B cell (primary cell): Measurements from ENCODE around the gene CALR. TPM values are rescaled to one million over a fixed set of nuclear protein-coding genes. Genes with fewer than 3 reads are reported as not detected.
A peak's percentile ranks its signal among the peaks of the same experiment; 100 is the strongest.

Experiments
- ATAC-seq: fragments of 200-7000 bp; cut with Tn5 transposase; one replicate; pipeline ENCODE4 v1.10.0; 2021; ENCODE audit warnings: low read depth, mild to moderate bottlenecking, moderate number of reproducible peaks, moderate library complexity
- CTCF ChIA-PET: fragments of 350-600 bp; sonication (Branson Sonifier 250); formaldehyde crosslinking; loops from one replicate; lab custom pipeline; 2021; ENCODE audit warnings: antibody characterized with exemption, inconsistent platforms; lab: Charles Lee
- POLR2A ChIA-PET: fragments of 350-600 bp; sonication (Branson Sonifier 250); formaldehyde crosslinking; loops from one replicate; lab custom pipeline; 2021; ENCODE audit warnings: antibody characterized with exemption; lab: Charles Lee
- DNase-seq: peaks from one replicate; pipeline ENCODE4 v3.0.0; 2013
- H2AFZ ChIP-seq: 2 replicates; pipeline ENCODE4 v1.6.1; 2012; ENCODE audit warnings: mild to moderate bottlenecking, low read depth, low read length; ENCODE audit not compliant: insufficient read depth, poor library complexity, severe bottlenecking
- H3K27ac ChIP-seq, 2 donors: 1 replicate in 1 of 2; 2 replicates in 1 of 2; pipeline ENCODE4 v1.5.1; 2012 to 2013; ENCODE audit warnings: low read length in 2 of 2, mild to moderate bottlenecking in 2 of 2, moderate library complexity in 1 of 2
- H3K27me3 ChIP-seq, 4 experiments: fragments of 200-600 bp in 1 of 4; sonication (generic) in 1 of 4; replicated peaks in 1 of 4; 1 replicate in 2 of 4; 2 replicates in 2 of 4; pipeline versions ENCODE4 v1.6.1 to v1.7.0; 2013 to 2016; ENCODE audit warnings: low read length in 3 of 4, mild to moderate bottlenecking in 2 of 4, mixed read lengths in 1 of 4, moderate library complexity in 1 of 4; ENCODE audit not compliant: insufficient read depth in 4 of 4, control insufficient read depth in 3 of 4; ENCODE audit errors: control extremely low read depth in 1 of 4
- H3K36me3 ChIP-seq, 2 experiments: replicated peaks in 1 of 2; 1 replicate in 1 of 2; 2 replicates in 1 of 2; pipeline versions ENCODE4 v1.6.1 to v1.7.1; 2013; ENCODE audit warnings: low read length in 1 of 2; ENCODE audit not compliant: insufficient read depth in 2 of 2, control insufficient read depth in 1 of 2; ENCODE audit errors: control extremely low read depth in 1 of 2, extremely low read depth in 1 of 2
- H3K4me1 ChIP-seq, 2 donors: fragments of 200-600 bp in 1 of 2; sonication (generic) in 1 of 2; 1 replicate in 1 of 2; 2 replicates in 1 of 2; pipeline versions ENCODE4 v1.5.1 to v1.6.1; 2013 to 2017; ENCODE audit warnings: low read length in 2 of 2; ENCODE audit not compliant: control insufficient read depth in 2 of 2, insufficient read depth in 2 of 2
- H3K4me2 ChIP-seq: replicated peaks from 2 replicates; pipeline ENCODE3; 2012; ENCODE audit warnings: mild to moderate bottlenecking, low read depth, low read length; ENCODE audit not compliant: poor library complexity, severe bottlenecking
- H3K4me3 ChIP-seq, 5 experiments: fragments of 200-600 bp in 1 of 5; sonication (generic) in 1 of 5; 1 replicate in 3 of 5; 2 replicates in 2 of 5; pipeline versions ENCODE4 v1.5.1 to v1.7.0; 2011 to 2016; ENCODE audit warnings: low read length in 4 of 5, mild to moderate bottlenecking in 4 of 5, low read depth in 2 of 5, control low read depth in 1 of 5, moderate library complexity in 1 of 5; ENCODE audit not compliant: insufficient read depth in 1 of 5; ENCODE audit errors: control extremely low read depth in 1 of 5, extremely low read depth in 1 of 5
- H3K79me2 ChIP-seq: fragments of 200-600 bp; sonication (generic); one replicate; pipeline ENCODE4 v1.6.0; 2016; ENCODE audit warnings: low read length; ENCODE audit not compliant: control insufficient read depth, insufficient read depth
- H3K9ac ChIP-seq: fragments of 200-600 bp; sonication (generic); 2 replicates; pipeline ENCODE4 v1.6.1; 2017; ENCODE audit warnings: mild to moderate bottlenecking, low read length, moderate library complexity
- H3K9me3 ChIP-seq, 3 donors: one replicate each; pipeline versions ENCODE4 v1.6.1 to v1.7.1; 2013; ENCODE audit warnings: low read length in 2 of 3; ENCODE audit not compliant: control insufficient read depth in 2 of 3, insufficient read depth in 1 of 3; ENCODE audit errors: control extremely low read depth in 1 of 3
- H4K20me1 ChIP-seq: 2 replicates; pipeline ENCODE4 v1.6.0; 2012; ENCODE audit warnings: mild to moderate bottlenecking, low read length; ENCODE audit not compliant: insufficient read depth, control insufficient read depth, poor library complexity, severe bottlenecking
- H3K27ac Mint-ChIP-seq: one replicate; pipeline ENCODE4 v1.8.0; 2021; ENCODE audit warnings: mixed read lengths
- H3K27me3 Mint-ChIP-seq: one replicate; pipeline ENCODE4 v1.8.0; 2021; ENCODE audit warnings: mixed read lengths
- H3K4me1 Mint-ChIP-seq: one replicate; pipeline ENCODE4 v1.8.0; 2021; ENCODE audit warnings: mixed read lengths
- H3K4me3 Mint-ChIP-seq: one replicate; pipeline ENCODE4 v1.8.0; 2021; ENCODE audit warnings: mixed read lengths
- H3K9me3 Mint-ChIP-seq: one replicate; pipeline ENCODE4 v1.8.0; 2022; ENCODE audit warnings: mixed read lengths; ENCODE audit not compliant: insufficient read depth
- EZH2 ChIP-seq: IDR thresholded peaks from 2 replicates; pipeline ENCODE4 v1.6.1; 2012; ENCODE audit warnings: borderline replicate concordance, low read depth, mild to moderate bottlenecking, moderate library complexity, low read length; ENCODE audit not compliant: insufficient read depth, poor library complexity, severe bottlenecking
- WGBS: methylation state at CpG from one replicate; pipeline ENCODE4 v1.1.5; 2013; ENCODE audit warnings: missing lambda C conversion rate; ENCODE audit not compliant: insufficient coverage; 5-methylcytosine and 5-hydroxymethylcytosine counted together
- intact Hi-C: fragments of 100-400 bp; cut with micrococcal nuclease; formaldehyde crosslinking; loops from one replicate; pipeline ENCODE4 v1.10.0; 2022
- polyA plus RNA-seq: library from polyadenylated mRNA; depleted of rRNA; stranded (reverse); fragments of >200 nt; gene quantifications from 2 replicates; pipeline ENCODE4 v1.2.3, GENCODE V29; 2012
- total RNA-seq, 2 donors: library from RNA; stranded (reverse); fragments of 120-200 nt in 1 of 2; gene quantifications; 1 replicate in 1 of 2; 2 replicates in 1 of 2; pipeline versions ENCODE4 v1.2.3 to v1.2.4, GENCODE V29; 2013 to 2022
- TF ChIP-seq, protein P1 (sequence below): fragments of 200-600 bp; IDR thresholded peaks from one replicate; pipeline ENCODE4 v1.8.0; 2022; ENCODE audit warnings: antibody characterized with exemption, mild to moderate bottlenecking

The CALR gene
- total and polyA plus RNA-seq, 2 donors (not counting 1 experiment from before 2014, with no cell fraction given): 214 to 385 TPM

GRCh38 chr19:12932392-12933286 is 5.8 kb upstream of the CALR start:
- intact Hi-C loops: loop anchor here (1.0 kb wide), 2 partner anchors 13 to 41 kb away; partner anchors contain the start of genes GCDH and RAD23A
- CTCF ChIA-PET: interaction anchor here (0.6 to 2.9 kb wide), 8 partner anchors 12 to 166 kb away, joined by 3 to 9 read pairs (median 4); no protein-coding TSS in a partner anchor
- H3K36me3 ChIP-seq: peaks cover 5 to 29% of the 10 kb centered on the region in 2 experiments
- POLR2A ChIA-PET: interaction anchor here (0.6 to 1.5 kb wide), 5 partner anchors 8 to 175 kb away, joined by 3 to 7 read pairs (median 4); partner anchors contain the start of gene SYCE2
- no peak for TF ChIP-seq EZH2
- TF ChIP-seq, protein P1, sequence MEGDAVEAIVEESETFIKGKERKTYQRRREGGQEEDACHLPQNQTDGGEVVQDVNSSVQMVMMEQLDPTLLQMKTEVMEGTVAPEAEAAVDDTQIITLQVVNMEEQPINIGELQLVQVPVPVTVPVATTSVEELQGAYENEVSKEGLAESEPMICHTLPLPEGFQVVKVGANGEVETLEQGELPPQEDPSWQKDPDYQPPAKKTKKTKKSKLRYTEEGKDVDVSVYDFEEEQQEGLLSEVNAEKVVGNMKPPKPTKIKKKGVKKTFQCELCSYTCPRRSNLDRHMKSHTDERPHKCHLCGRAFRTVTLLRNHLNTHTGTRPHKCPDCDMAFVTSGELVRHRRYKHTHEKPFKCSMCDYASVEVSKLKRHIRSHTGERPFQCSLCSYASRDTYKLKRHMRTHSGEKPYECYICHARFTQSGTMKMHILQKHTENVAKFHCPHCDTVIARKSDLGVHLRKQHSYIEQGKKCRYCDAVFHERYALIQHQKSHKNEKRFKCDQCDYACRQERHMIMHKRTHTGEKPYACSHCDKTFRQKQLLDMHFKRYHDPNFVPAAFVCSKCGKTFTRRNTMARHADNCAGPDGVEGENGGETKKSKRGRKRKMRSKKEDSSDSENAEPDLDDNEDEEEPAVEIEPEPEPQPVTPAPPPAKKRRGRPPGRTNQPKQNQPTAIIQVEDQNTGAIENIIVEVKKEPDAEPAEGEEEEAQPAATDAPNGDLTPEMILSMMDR: no peak
- peaks cover 29% of the 10 kb centered on the region for H4K20me1 ChIP-seq
- no peaks in the 10 kb centered on the region for H3K27me3 ChIP-seq
- H3K4me3 ChIP-seq: peak overlapping the region; percentile 73 to 94 (median 88)
- DNase-seq (no peak), ATAC-seq (no peak)
- H3K27me3 Mint-ChIP-seq: no peaks in the 10 kb centered on the region
- peak overlapping the region in 1 of 2 donors; percentile 73 for H3K27ac ChIP-seq
- peaks cover 34% of the 10 kb centered on the region for H3K4me1 Mint-ChIP-seq
- H3K9me3 Mint-ChIP-seq: no peaks in the 10 kb centered on the region
- peak overlapping the region; percentile 83 for H3K27ac Mint-ChIP-seq
- peak overlapping the region; percentile 86 for H3K4me2 ChIP-seq
- no peaks in the 10 kb centered on the region for H3K9me3 ChIP-seq
- H3K4me1 ChIP-seq: peaks cover 26 to 37% of the 10 kb centered on the region in 2 donors
- peak overlapping the region; percentile 90 for H3K4me3 Mint-ChIP-seq
- peaks cover 60% of the 10 kb centered on the region for H3K79me2 ChIP-seq
- peak overlapping the region; percentile 88 for H3K9ac ChIP-seq
- H2AFZ ChIP-seq: peak overlapping the region; percentile 84
- 28% methylated on average over 15 of the region's 16 CpGs for WGBS
